GM18499 (cell line): ENCODE measurements around the gene UBR1.
A peak's percentile ranks its signal among the peaks of the same experiment; 100 is the strongest.
"Not testable (repeated sequence)": the region's sequence is repeated elsewhere in the genome, so short reads cannot be mapped to it uniquely, and the experiment has no call there.

Source experiments
- ATAC-seq: cut with Tn5 transposase; IDR thresholded peaks from one replicate; pipeline ENCODE4 v1.9.1; 2021; ENCODE audit warnings: moderate number of reproducible peaks; ENCODE audit not compliant: insufficient read depth, unreplicated experiment

UBR1 gene

GRCh38 chr15:42986693-42987342 is 119.0 kb downstream of the UBR1 start:
- ATAC-seq = no peak

- no peak for ATAC-seq
Observed at GRCh38 chr15:42984493-42985034, 121.3 kb downstream of the UBR1 start.

GRCh38 chr15:42979113-42979512 is 126.7 kb downstream of the UBR1 start:
- not testable (repeated sequence) for ATAC-seq

- no peak for ATAC-seq
Observed at GRCh38 chr15:42974202-42974862, 131.5 kb downstream of the UBR1 start.

- no peak for ATAC-seq
Observed at GRCh38 chr15:42973114-42973513, 132.7 kb downstream of the UBR1 start.

GRCh38 chr15:42971830-42972229 is 134.0 kb downstream of the UBR1 start:
- ATAC-seq = no peak

GRCh38 chr15:42964476-42964875 is 141.4 kb downstream of the UBR1 start:
- ATAC-seq = no peak

- ATAC-seq = no peak
Observed at GRCh38 chr15:42955518-42955917, 150.3 kb downstream of the UBR1 start.

- no peak for ATAC-seq
Observed at GRCh38 chr15:42954291-42954690, 151.5 kb downstream of the UBR1 start.

- not testable (repeated sequence) for ATAC-seq
Observed at GRCh38 chr15:42948898-42949297, 156.9 kb downstream of the UBR1 start.

GRCh38 chr15:42940527-42940926 is 165.3 kb downstream of the UBR1 start:
- no peak for ATAC-seq

GRCh38 chr15:42939841-42940240 is 166.0 kb downstream of the UBR1 start:
- no peak for ATAC-seq

- ATAC-seq = no peak
Observed at GRCh38 chr15:42937143-42937542, 168.7 kb downstream of the UBR1 start.

- no peak for ATAC-seq
Observed at GRCh38 chr15:42933886-42934667, 171.8 kb downstream of the UBR1 start.

- ATAC-seq = no peak
Observed at GRCh38 chr15:42932833-42933515, 172.9 kb downstream of the UBR1 start.

GRCh38 chr15:42931702-42932486 is 173.9 kb downstream of the UBR1 start:
- ATAC-seq = no peak

GRCh38 chr15:42929306-42929848 is 176.5 kb downstream of the UBR1 start:
- no peak for ATAC-seq

GRCh38 chr15:42921342-42921731 is 184.5 kb downstream of the UBR1 start:
- ATAC-seq = no peak

- ATAC-seq = peak; percentile 77
Observed at GRCh38 chr15:42920519-42921341, 185.1 kb downstream of the UBR1 start, which contains the start of gene TTBK2. TSS of gene TTBK2 (minus strand) at chr15:42920778. CDS start at chr15:42878617, 42,161 bp downstream.
